ENCODE results near the gene SIGMAR1.

SIGMAR1 gene

GRCh38 chr9:34633851-34634550 is 3.6 kb downstream of the SIGMAR1 start:
- peaks cover 10% of the 10 kb centered on the region for H3K36me3 ChIP-seq
- no peak overlapping the region for H3K4me3 ChIP-seq (ENCODE audit: low read depth, low read length)
- peaks cover 10% of the 10 kb centered on the region for H3K27me3 ChIP-seq (ENCODE audit: insufficient read depth, low read depth, severe bottlenecking)
- peak; percentile 81 for TF ChIP-seq CTCF (IDR thresholded peaks at IDR 0.05; ENCODE audit: low read depth, low read length)
- DNase-seq, result peak; percentile 76
- no peaks in the 10 kb centered on the region for H3K9me3 ChIP-seq (ENCODE audit: severe bottlenecking)
- peak overlapping the region; percentile 35; the same call in 1 of the 2 replicates for H3K27ac ChIP-seq

- Histone ChIP-seq H3K9me3 (ENCODE audit: severe bottlenecking) (no peaks in the 10 kb centered on the region), H3K27ac (peak overlapping the region; percentile 35), H3K36me3 (peaks cover 10% of the 10 kb centered on the region), H3K27me3 (ENCODE audit: insufficient read depth, low read depth, severe bottlenecking) (peaks cover 15% of the 10 kb centered on the region), H3K4me3 (ENCODE audit: low read depth, low read length) (no peak overlapping the region)
- TF ChIP-seq CTCF (IDR thresholded peaks at IDR 0.05; ENCODE audit: low read depth, low read length), result no peak
- peak; percentile 83 for DNase-seq
These were observed 4.4 kb downstream of the SIGMAR1 start for GRCh38 chr9:34633166-34633565.

- Histone ChIP-seq H3K9me3 (ENCODE audit: severe bottlenecking) (no peaks in the 10 kb centered on the region), H3K4me3 (ENCODE audit: low read depth, low read length) (no peak overlapping the region), H3K27ac (no peak overlapping the region), H3K36me3 (peaks cover 5% of the 10 kb centered on the region), H3K27me3 (ENCODE audit: insufficient read depth, low read depth, severe bottlenecking) (peaks cover 21% of the 10 kb centered on the region)
- no peak for DNase-seq
- no peak for TF ChIP-seq CTCF (IDR thresholded peaks at IDR 0.05; ENCODE audit: low read depth, low read length)
These were observed 7.0 kb downstream of the SIGMAR1 start for GRCh38 chr9:34630402-34631154.

GRCh38 chr9:34629491-34629808 is 8.1 kb downstream of the SIGMAR1 start:
- Histone ChIP-seq H3K36me3 (no peaks in the 10 kb centered on the region), H3K4me3 (ENCODE audit: low read depth, low read length) (no peak overlapping the region), H3K9me3 (ENCODE audit: severe bottlenecking) (no peaks in the 10 kb centered on the region), H3K27ac (no peak overlapping the region), H3K27me3 (ENCODE audit: insufficient read depth, low read depth, severe bottlenecking) (peaks cover 21% of the 10 kb centered on the region)
- DNase-seq, result no peak
- TF ChIP-seq CTCF (IDR thresholded peaks at IDR 0.05; ENCODE audit: low read depth, low read length), result no peak

- DNase-seq, result peak; percentile 31
- H3K27me3 ChIP-seq (ENCODE audit: insufficient read depth, low read depth, severe bottlenecking), result peaks cover 21% of the 10 kb centered on the region
- TF ChIP-seq CTCF (IDR thresholded peaks at IDR 0.05; ENCODE audit: low read depth, low read length), result no peak
These were observed 8.7 kb downstream of the SIGMAR1 start, which contains the start of gene ARID3C for GRCh38 chr9:34628656-34629490. Gene ARID3C (minus strand): TSS chr9:34629066. CDS start chr9:34628014, 1,052 bp downstream.

More at GRCh38 chr9:34628656-34629490, 8.7 kb downstream of the SIGMAR1 start, which contains the start of gene ARID3C:
- Histone ChIP-seq H3K36me3 (no peaks in the 10 kb centered on the region), H3K9me3 (ENCODE audit: severe bottlenecking) (no peaks in the 10 kb centered on the region), H3K27ac (no peak within 1 kb of the TSS), H3K4me3 (ENCODE audit: low read depth, low read length) (peak within 1 kb of the TSS; percentile 34)

Data from WERI-Rb-1 (cell line).